Ascending aorta (tissue), 2 donors: ENCODE data around the gene MRTO4. TPM values are rescaled to one million over a fixed set of nuclear protein-coding genes. Genes with fewer than 3 reads are reported as not detected.
"Not testable (repeated sequence)": the region's sequence is repeated elsewhere in the genome, so short reads cannot be mapped to it uniquely, and the experiment has no call there.

Source experiments
- DNase-seq, 2 donors: peaks; one replicate each; pipeline ENCODE4 v3.0.0-alpha.2; 2019; ENCODE audit warnings: low spot score in 2 of 2
- H3K27ac ChIP-seq, 2 donors: fragments of 200-600 bp; sonication (generic); one replicate each; pipeline ENCODE4 v1.5.1; 2016 to 2017; ENCODE audit warnings: mild to moderate bottlenecking in 1 of 2
- H3K27me3 ChIP-seq: fragments of 200-600 bp; sonication (generic); one replicate; pipeline ENCODE4 v1.5.1; 2017
- H3K36me3 ChIP-seq, 2 donors: fragments of 200-600 bp; sonication (generic); one replicate each; pipeline ENCODE4 v1.5.1; 2016
- H3K4me1 ChIP-seq, 2 donors: fragments of 200-600 bp; sonication (generic); one replicate each; pipeline ENCODE4 v1.5.1; 2016 to 2017; ENCODE audit warnings: mild to moderate bottlenecking in 1 of 2
- H3K4me3 ChIP-seq, 2 donors: fragments of 200-600 bp; sonication (generic); one replicate each; pipeline ENCODE4 v1.5.1; 2016 to 2017; ENCODE audit warnings: mild to moderate bottlenecking in 1 of 2
- H3K9me3 ChIP-seq, 2 donors: fragments of 200-600 bp; sonication (generic); one replicate each; pipeline ENCODE4 v1.5.1; 2016
- intact Hi-C: fragments of 100-400 bp; cut with DNase I; formaldehyde crosslinking; loops from one replicate; pipeline ENCODE4 v1.15.1; 2023
- total RNA-seq: library from RNA; depleted of rRNA; stranded (reverse); fragments of >200 nt; gene quantifications from one replicate; pipeline ENCODE4 v1.1.0, GENCODE V29; 2016
- TF ChIP-seq, protein P1 (sequence below), 3 experiments: fragments of 200-600 bp in 2 of 3; fragments of 450-650 bp in 1 of 3; sonication (generic) in 2 of 3; IDR thresholded peaks; one replicate each; pipeline ENCODE4 v1.5.1; 2016 to 2019; ENCODE audit warnings: antibody characterized with exemption in 3 of 3, mild to moderate bottlenecking in 1 of 3, moderate library complexity in 1 of 3

Gene MRTO4
- total RNA-seq, 1 donor from 2014 or later = 13.4 TPM

DNA sequence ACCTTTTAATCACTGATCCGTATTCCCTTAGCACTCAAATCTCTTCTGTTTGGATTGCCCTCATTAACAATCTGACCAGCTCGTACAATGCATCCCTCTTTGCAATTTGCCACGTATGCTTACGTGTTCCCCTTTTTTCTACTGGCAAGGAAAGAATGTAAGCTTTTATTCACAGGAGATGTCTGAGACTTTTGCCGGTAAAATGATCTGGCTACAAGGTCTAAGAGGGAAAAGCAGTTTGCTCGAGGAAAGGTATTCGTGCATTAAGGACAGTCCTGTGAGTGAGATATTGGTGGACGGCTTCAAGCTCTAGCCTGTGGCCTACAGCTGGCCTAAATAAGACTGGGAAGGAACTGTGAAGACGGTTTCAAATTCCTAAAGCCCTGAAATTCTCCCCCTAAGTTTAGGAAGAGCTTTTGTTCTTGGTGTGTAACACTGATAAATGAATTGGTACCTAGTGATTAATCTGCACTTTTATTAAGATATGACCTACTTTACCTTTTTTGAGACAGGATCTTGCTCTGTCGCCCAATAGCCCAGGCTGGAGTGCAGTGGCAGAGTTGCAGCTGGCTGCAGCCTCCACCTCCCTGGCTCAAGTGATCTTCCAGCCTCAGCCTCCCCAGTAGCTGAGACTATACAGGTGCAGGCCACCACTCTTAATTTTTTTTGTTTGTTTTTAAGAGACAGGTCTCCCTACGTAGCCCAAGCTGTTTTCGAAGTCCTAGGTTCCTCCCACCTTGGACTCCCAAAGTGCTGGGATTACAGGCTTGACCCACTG, 40.6 kb upstream of the MRTO4 start:
- peaks cover 6 to 26% of the 10 kb centered on the region in 2 donors for H3K4me1 ChIP-seq
- TF ChIP-seq, protein P1, sequence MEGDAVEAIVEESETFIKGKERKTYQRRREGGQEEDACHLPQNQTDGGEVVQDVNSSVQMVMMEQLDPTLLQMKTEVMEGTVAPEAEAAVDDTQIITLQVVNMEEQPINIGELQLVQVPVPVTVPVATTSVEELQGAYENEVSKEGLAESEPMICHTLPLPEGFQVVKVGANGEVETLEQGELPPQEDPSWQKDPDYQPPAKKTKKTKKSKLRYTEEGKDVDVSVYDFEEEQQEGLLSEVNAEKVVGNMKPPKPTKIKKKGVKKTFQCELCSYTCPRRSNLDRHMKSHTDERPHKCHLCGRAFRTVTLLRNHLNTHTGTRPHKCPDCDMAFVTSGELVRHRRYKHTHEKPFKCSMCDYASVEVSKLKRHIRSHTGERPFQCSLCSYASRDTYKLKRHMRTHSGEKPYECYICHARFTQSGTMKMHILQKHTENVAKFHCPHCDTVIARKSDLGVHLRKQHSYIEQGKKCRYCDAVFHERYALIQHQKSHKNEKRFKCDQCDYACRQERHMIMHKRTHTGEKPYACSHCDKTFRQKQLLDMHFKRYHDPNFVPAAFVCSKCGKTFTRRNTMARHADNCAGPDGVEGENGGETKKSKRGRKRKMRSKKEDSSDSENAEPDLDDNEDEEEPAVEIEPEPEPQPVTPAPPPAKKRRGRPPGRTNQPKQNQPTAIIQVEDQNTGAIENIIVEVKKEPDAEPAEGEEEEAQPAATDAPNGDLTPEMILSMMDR (IDR thresholded peaks at IDR 0.05) = no peak

DNA sequence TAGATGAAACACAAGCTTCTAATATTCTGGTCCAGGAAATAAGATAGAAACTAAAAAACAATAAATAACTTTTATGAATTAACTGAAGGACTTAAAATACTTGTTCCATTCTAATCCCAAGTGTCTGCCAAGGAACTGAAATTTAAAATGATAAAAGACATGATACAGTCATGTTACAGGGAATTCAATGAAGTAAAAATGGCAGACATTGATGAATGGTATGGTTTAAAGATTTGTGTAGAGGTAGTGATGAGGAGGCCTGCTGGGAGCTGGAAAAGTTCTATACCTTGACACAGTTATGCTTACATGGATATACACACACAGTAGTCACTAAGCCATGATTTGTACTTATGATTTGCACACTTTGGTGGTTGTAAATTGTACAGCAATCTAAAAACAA, 39.4 kb upstream of the MRTO4 start:
- peaks cover 6 to 21% of the 10 kb centered on the region in 2 donors for H3K4me1 ChIP-seq
- no peak overlapping the region for H3K4me3 ChIP-seq
- no peaks in the 10 kb centered on the region for H3K9me3 ChIP-seq
- TF ChIP-seq, protein P1 (IDR thresholded peaks at IDR 0.05) = no peak
- peaks cover 0 to 17% of the 10 kb centered on the region in 2 donors for H3K36me3 ChIP-seq
- intact Hi-C loops = no loop called here
- no peaks in the 10 kb centered on the region for H3K27me3 ChIP-seq
- DNase-seq = no peak
- no peak overlapping the region for H3K27ac ChIP-seq

More for the DNA sequence above, 40.6 kb upstream of the MRTO4 start:
- peak overlapping the region; percentile 67 to 75 for H3K4me3 ChIP-seq
- no peaks in the 10 kb centered on the region for H3K9me3 ChIP-seq
- peaks cover 0 to 13% of the 10 kb centered on the region in 2 donors for H3K36me3 ChIP-seq
- peak overlapping the region; percentile 90 to 95 for H3K27ac ChIP-seq
- intact Hi-C loops = no loop called here
- no peak for DNase-seq
- H3K27me3 ChIP-seq = no peaks in the 10 kb centered on the region

DNA sequence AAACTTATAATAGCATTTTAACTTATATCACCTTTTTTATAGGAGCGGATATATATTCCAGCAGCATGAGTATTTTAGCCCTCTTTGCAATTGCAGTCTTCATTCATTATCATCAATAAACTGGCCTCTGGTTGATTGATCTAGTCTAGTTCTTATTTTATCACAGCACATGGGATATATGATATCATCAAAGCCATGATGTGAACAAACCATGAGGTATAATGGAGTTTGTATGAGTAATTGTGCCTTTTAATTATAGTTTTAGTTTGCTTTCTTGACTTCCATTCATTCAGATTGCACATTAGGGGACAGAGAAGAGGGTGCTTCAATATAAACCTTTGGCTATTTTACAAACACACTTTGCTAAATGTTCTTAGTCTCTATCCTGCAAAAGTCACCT, 38.0 kb upstream of the MRTO4 start:
- DNase-seq = no peak
- Histone ChIP-seq H3K9me3 (no peaks in the 10 kb centered on the region), H3K4me1 (peaks cover 0 to 13% of the 10 kb centered on the region in 2 donors), H3K27me3 (no peaks in the 10 kb centered on the region), H3K4me3 (no peak overlapping the region), H3K27ac (no peak overlapping the region), H3K36me3 (peaks cover 0 to 26% of the 10 kb centered on the region in 2 donors)
- TF ChIP-seq, protein P1 (IDR thresholded peaks at IDR 0.05) = no peak
- intact Hi-C loops = no loop called here

- intact Hi-C loops, H3K27ac ChIP-seq, H3K27me3 ChIP-seq, H3K4me1 ChIP-seq, H3K4me3 ChIP-seq, H3K9me3 ChIP-seq: not testable (repeated sequence)
- peak in 1 of 2 donors; percentile 13 for DNase-seq
- peaks cover 21 to 55% of the 10 kb centered on the region in 2 donors for H3K36me3 ChIP-seq
Observed at GRCh38 chr1:19216585-19216984, 35.0 kb upstream of the MRTO4 start.

- no peak for DNase-seq
- Histone ChIP-seq H3K4me3 (no peak overlapping the region), H3K27ac (no peak overlapping the region), H3K4me1 (no peaks in the 10 kb centered on the region), H3K9me3 (no peaks in the 10 kb centered on the region), H3K36me3 (peaks cover 39 to 74% of the 10 kb centered on the region in 2 donors), H3K27me3 (no peaks in the 10 kb centered on the region)
- intact Hi-C loops = no loop called here
- TF ChIP-seq, protein P1 (IDR thresholded peaks at IDR 0.05) = no peak
Observed at GRCh38 chr1:19219451-19219850, 32.2 kb upstream of the MRTO4 start.

- Histone ChIP-seq H3K36me3 (peaks cover 46 to 82% of the 10 kb centered on the region in 2 donors), H3K27me3 (no peaks in the 10 kb centered on the region), H3K9me3 (no peaks in the 10 kb centered on the region), H3K4me3 (no peak overlapping the region), H3K27ac (no peak overlapping the region), H3K4me1 (no peaks in the 10 kb centered on the region)
- TF ChIP-seq, protein P1 (IDR thresholded peaks at IDR 0.05) = no peak
- peak in 1 of 2 donors; percentile 27 for DNase-seq
- intact Hi-C loops = no loop called here
Observed at GRCh38 chr1:19220080-19220846, 31.3 kb upstream of the MRTO4 start.
